GM21528 (cell line): ENCODE data around the gene ANKRD52.
"Not testable (repeated sequence)": the region's sequence is repeated elsewhere in the genome, so short reads cannot be mapped to it uniquely, and the experiment has no call there.

Source experiments
- ATAC-seq: cut with Tn5 transposase; IDR thresholded peaks from one replicate; pipeline ENCODE4 v1.9.1; 2021; ENCODE audit warnings: mild to moderate bottlenecking, moderate library complexity; ENCODE audit not compliant: unreplicated experiment, low FRiP score

Gene ANKRD52

DNA sequence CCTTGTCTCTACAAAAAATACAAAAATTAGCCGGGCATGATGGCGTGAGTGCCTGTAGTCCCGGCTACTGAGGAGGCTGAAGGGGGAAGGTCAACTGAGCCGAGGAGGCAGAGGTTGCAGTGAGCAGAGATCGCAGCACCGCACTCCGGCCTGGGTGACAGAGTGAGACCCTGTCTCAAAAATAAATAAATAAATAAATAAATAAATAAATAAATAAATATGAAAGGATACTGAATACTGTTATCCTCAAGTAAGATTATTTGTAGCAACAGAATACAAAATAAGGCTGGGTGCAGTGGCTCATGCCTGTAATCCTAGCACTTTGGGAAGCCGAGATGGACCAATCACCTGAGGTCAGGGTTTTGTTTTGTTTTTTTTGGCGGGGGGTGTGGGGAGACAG lies 38.3 kb downstream of the ANKRD52 start:
- ATAC-seq: no peak

DNA sequence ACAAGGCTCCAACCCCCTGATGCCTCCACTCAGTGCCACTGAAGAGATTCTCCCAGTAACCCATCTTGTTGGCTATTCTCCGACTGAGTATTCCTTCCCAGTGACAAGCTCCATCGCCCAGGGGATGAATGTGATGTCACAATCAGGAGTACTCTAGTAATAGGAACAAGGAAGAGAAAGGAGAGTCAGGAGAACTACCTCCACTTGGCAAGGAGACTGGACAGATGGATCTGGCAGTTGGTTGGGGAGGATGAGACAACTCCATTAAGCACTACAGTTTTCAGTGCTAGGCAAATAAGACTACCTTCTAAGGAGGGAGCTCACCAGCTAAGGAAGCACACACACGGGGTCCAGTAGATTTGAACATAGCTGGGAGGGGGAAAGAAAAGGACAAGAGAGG lies 41.7 kb downstream of the ANKRD52 start:
- no peak for ATAC-seq

DNA sequence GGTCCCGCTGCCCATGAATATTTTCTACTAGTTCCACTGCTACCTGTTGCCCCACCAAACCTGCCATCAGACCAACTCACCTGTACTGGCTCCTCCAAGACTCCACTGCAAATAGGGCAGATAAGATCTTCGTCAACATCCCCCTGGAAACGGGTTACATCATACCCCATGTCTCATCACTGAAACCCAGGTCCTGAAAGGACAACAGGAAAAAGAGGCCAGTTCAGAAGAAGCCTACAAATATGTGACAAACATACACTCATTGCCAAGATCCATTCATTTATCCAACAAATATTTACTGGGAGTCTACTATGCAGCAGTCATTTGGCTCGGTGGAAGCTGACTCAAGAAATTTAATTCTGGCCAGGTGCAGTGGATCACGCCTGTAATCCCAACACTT lies 44.3 kb downstream of the ANKRD52 start:
- ATAC-seq: no peak

DNA sequence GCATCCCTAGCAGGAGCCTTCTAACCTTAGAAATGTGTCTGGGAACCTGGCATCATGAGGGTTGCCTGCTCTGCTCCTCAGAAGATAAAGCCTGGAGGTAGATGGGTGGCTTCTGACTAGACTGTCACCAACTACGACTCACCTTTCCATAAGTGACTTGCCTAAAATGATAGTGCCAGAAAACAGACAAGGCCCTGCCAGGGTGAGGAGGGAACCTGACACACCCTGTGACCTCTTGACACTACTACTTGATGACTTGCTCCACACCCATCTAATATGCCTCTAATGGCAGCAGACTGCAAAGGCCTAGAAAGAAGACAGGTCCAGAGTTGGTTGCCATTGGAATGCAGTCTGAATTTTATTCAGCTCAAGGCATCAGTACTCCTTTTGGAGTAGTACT lies 45.8 kb downstream of the ANKRD52 start:
- ATAC-seq: no peak

DNA sequence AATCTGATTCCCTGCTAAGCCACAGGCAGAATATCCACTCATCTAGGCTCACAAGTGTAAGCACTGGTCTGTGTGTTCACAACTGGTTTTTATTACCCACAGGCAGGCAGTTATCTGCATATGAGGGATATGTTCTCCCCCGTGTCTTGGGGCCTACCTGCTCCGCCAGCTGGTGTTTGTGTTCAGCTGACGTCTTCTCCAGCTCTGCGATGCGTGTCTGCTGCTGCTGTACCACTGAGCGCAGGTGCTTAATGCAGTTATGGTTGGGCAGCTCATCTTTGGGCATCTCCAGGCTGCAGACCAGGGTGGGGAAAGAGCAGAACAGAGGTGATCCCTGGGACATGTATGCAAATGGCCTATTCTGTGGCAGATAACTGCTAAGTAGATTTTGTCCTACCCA lies 50.2 kb downstream of the ANKRD52 start:
- no peak for ATAC-seq

- no peak for ATAC-seq
Observed at GRCh38 chr12:56206452-56207166, 51.6 kb downstream of the ANKRD52 start.

DNA sequence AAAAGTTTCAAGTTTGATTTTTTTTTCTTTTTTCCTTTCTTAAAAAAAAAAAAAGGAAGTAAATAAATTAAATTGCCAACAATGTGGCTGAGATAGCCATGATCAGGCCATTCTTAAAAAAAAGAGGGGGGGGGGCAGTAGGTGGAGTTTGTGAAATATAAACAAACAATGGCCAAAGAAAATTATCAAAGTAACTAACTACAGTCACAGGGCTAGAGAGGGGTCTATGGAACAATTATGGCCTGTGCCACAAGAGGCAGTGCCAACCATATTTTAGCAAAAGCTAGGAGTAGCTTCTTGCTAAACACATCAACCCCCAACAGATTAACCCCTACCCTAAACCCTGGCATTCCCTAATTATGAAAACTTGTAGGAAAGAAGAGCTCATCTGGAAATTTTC lies 52.7 kb downstream of the ANKRD52 start:
- no peak for ATAC-seq

- ATAC-seq: no peak
Observed at GRCh38 chr12:56204275-56204674, 53.9 kb downstream of the ANKRD52 start.

- ATAC-seq: no peak
Observed at GRCh38 chr12:56202838-56203237, 55.3 kb downstream of the ANKRD52 start.

DNA sequence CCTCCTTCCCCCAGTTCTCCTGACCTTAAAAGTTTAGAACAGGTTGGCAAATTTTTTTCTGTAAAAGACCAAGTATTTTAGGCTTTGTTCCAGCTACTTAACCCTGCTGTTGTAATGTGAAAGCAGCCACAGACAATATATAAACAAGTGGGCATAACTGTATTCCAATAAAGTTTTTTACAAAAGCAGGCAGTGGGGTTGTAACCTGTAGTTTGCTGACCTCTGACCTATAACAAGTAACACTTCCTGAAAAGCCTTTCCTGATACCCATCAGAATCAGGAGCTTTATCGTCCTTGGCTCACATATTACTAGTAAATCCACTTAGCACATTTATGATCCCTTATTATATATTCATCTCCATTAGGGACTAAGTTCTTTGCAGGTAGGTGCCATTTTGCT lies 55.8 kb downstream of the ANKRD52 start:
- no peak for ATAC-seq

DNA sequence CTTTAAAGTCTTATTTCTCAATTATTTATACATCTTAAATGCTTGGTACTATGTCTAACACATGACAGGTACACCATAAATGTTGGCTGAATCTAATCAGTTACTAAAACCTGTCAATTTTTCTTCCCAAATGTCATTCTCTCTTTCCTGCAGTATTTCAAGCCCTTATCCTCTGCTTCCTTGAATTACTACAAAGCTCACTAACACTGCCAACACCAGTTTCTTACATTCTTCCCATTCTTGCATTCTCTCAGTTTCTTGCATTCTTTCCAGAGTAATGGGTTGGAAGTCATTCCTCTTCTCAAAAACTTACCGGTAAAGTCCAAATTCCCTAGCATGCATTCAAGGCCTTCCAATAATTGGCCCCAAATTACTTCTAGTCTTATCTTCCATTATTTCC lies 59.3 kb downstream of the ANKRD52 start:
- ATAC-seq: no peak

DNA sequence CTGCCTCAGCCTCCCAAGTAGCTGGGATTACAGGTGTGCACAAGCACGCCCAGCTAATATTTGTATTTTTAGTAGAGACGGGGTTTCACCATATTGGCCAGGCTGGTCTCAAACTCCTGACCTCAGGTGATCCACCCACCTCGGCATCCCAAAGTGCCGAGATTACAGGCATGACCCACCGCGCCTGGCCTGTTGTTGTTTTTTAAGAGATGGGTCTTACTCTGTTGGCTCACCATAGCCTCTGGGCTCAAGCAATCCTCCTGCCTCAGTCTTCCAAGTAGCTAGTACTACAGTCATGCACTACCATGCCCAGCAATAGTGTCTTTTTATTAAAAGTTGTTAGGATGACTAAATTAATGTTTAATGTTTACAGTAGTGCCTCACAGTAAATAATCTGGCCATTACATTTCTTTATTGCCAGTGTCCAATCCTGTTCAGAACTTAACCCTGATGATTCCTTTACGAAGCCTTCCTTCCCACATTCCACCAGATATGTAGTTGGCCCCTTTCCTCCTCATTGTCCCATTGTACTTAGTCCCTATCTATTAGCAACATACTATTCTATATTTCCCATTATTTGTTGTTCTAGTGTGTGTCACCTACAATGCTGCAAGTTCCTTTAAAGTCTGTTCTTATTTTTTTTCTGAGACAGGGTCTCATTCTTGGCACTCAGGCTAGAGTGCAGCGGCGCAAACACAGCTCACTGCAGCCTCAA lies 60.1 kb downstream of the ANKRD52 start:
- ATAC-seq: no peak

GRCh38 chr12:56196818-56197550 lies 61.2 kb downstream of the ANKRD52 start:
- not testable (repeated sequence) for ATAC-seq

- no peak for ATAC-seq
Observed at GRCh38 chr12:56193025-56193578, 65.1 kb downstream of the ANKRD52 start.

DNA sequence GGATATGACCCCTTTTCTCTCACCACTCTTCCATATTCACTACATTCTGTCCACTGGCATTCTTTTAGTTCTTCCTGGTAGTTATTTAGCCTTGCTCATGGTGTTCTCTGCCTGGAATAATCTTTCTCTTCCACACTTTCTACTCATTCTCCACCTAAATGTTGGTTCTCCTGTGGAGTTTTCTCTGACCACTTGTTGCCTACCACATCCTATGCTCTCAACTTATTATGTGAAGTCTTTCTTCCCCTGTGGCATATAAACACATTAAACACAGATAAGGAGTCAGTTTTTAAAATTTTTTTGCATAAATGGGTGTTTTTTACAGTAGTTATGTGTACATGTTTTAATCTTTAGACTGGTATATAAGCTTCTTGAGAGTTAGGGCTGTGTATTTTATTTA lies 65.6 kb downstream of the ANKRD52 start:
- ATAC-seq: no peak

- no peak for ATAC-seq
Observed at GRCh38 chr12:56190695-56191155, 67.5 kb downstream of the ANKRD52 start.

DNA sequence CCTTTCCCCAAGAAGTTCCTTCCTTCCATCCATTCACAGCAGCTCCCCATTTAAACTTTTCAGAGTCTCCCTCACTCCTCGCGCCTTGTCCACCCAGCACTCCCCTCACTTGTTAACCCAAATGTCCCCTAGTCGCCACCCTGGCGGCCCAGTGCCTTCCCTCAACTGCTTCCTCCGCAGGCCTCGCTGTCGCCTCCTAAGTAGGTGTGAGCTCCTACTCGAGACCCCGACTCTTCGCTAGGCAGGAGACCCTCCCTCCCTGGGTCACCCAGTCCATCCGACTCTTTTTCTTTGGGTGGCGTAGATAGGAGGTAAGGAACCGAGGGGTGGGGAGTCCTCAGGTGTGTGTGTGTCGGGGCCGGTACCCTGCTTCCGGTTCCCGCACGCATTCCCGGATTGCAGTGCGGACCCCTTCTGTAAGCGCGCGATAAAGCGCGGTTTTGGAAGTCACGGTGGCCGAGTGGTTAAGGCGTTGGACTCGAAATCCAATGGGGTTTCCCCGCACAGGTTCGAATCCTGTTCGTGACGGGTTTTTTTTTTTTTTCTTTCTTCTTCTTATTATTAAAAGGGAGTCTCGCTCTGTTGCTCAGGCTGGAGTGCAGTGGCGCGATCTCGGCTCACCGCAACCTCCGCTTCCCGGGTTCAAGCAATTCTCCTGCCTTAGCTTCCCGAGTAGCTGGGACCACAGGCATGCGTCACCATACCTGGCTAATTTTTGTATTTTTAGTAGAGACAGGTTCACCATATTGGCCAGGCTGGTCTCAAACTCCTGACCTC lies 68.1 kb downstream of the ANKRD52 start:
- peak; percentile 43 for ATAC-seq

DNA sequence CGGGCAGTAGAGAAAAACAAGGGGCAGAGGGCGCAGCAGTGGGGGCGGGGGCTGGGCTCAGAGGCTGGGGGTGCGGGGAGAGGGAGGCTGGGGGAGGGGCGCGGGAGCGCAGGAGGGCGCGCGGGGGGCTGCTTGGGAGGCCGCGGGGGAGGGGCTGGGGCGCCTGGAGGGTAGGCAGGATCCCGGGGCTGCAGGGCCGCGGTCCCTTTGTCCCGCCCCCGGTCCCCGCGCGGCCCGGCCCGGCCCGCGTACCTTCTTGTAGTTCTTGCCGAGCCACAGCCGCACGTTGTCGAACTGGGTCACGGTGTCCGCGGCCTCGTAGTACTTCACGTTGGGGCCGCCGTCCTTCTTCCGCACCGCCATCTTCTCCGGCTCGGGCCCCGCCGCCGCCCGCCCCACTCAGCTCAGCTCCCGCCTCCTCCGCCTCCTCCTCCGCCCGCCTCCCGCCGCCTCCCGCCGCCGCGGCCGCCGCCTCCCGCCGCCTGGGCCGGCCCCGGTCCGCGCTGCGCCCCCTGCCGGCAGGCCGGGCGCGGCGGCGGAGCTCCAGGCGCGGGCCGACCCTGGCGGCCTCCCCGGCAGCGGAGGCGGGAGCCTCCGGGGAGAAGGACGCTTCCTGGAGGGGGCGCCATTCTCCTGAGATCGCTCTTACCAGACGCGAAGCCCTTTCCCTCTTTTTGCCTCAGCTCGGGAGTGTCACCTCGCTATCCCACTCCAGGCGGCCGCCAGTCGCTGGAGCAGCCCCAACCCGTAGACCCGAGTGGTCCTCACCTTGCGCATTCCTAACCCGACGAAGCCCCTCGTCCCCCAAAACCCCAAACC lies 68.9 kb downstream of the ANKRD52 start, which contains the start of gene SMARCC2:
Gene SMARCC2 (minus strand): TSS at position 385 of the 819 bp plus-strand sequence. CDS start 22 bp downstream, at position 363.
- peak; percentile 74 for ATAC-seq

- ATAC-seq: peak; percentile 4
Observed at GRCh38 chr12:56188778-56189098, 69.4 kb downstream of the ANKRD52 start.
